Renal cortical epithelial cell (primary cell): ENCODE results near the gene ARHGAP8. TPM values are rescaled to one million over a fixed set of nuclear protein-coding genes. Genes with fewer than 3 reads are reported as not detected.
A peak's percentile ranks its signal among the peaks of the same experiment; 100 is the strongest.

Experiments
- DNase-seq: peaks from one replicate; pipeline ENCODE4 v3.0.0-alpha.2; 2011; ENCODE audit warnings: low read depth
- total RNA-seq: library from RNA; depleted of rRNA; stranded (reverse); fragments of >200 nt; gene quantifications from 2 replicates; pipeline ENCODE4 v1.2.3, GENCODE V29; 2014

The ARHGAP8 gene
- total RNA-seq, 1 donor from 2014 or later, result 5.3 TPM

GRCh38 chr22:44726439-44726838 is 25.9 kb upstream of the ARHGAP8 start:
- no peak for DNase-seq

GRCh38 chr22:44727148-44727547 is 25.2 kb upstream of the ARHGAP8 start:
- no peak for DNase-seq

- DNase-seq, result no peak
Observed at GRCh38 chr22:44727709-44728108, 24.7 kb upstream of the ARHGAP8 start.

- DNase-seq, result no peak
Observed at GRCh38 chr22:44728761-44729324, 23.5 kb upstream of the ARHGAP8 start.

GRCh38 chr22:44729391-44730021 is 22.9 kb upstream of the ARHGAP8 start:
- no peak for DNase-seq

- DNase-seq, result no peak
Observed at GRCh38 chr22:44730022-44730393, 22.4 kb upstream of the ARHGAP8 start.

- DNase-seq, result no peak
Observed at GRCh38 chr22:44730490-44731356, 21.7 kb upstream of the ARHGAP8 start.

- no peak for DNase-seq
Observed at GRCh38 chr22:44731357-44731970, 20.9 kb upstream of the ARHGAP8 start.

- no peak for DNase-seq
Observed at GRCh38 chr22:44732017-44732561, 20.3 kb upstream of the ARHGAP8 start.

GRCh38 chr22:44732661-44733060 is 19.7 kb upstream of the ARHGAP8 start:
- DNase-seq, result no peak

- no peak for DNase-seq
Observed at GRCh38 chr22:44733426-44734106, 18.8 kb upstream of the ARHGAP8 start.

- no peak for DNase-seq
Observed at GRCh38 chr22:44734278-44734677, 18.1 kb upstream of the ARHGAP8 start.

GRCh38 chr22:44734801-44735517 is 17.4 kb upstream of the ARHGAP8 start:
- no peak for DNase-seq

GRCh38 chr22:44735518-44736428 is 16.6 kb upstream of the ARHGAP8 start:
- no peak for DNase-seq

- no peak for DNase-seq
Observed at GRCh38 chr22:44736581-44737405, 15.6 kb upstream of the ARHGAP8 start.

GRCh38 chr22:44737406-44738346 is 14.7 kb upstream of the ARHGAP8 start:
- no peak for DNase-seq

- DNase-seq, result peak; percentile 61
Observed at GRCh38 chr22:44738347-44738715, 14.0 kb upstream of the ARHGAP8 start.

- no peak for DNase-seq
Observed at GRCh38 chr22:44739024-44739423, 13.4 kb upstream of the ARHGAP8 start.
